ENCODE measurements around the gene APBA3. TPM values are rescaled to one million over a fixed set of nuclear protein-coding genes. Genes with fewer than 3 reads are reported as not detected.

APBA3 gene
- total and polyA plus RNA-seq, 9 of the 15 experiments (the other 6 are each of a cell fraction or from before 2014, with no cell fraction given), result 0.10 to 29.5 (median 11.5) TPM

- TF ChIP-seq ZNF592 (IDR thresholded peaks at IDR 0.05), result peak; percentile 68
- TF ChIP-seq JUNB (CRISPR knock-in tag; conservative IDR thresholded peaks at IDR 0.05), result no peak
- no peak; the same call in 1 of the 2 replicates for TF ChIP-seq E2F5 (CRISPR knock-in tag; IDR thresholded peaks at IDR 0.05)
- TF ChIP-seq ZNF785 (CRISPR knock-in tag; IDR thresholded peaks at IDR 0.05), result no peak
- peak; percentile 93 for TF ChIP-seq POLR2G (IDR thresholded peaks at IDR 0.05; ENCODE audit: low read depth, low read length)
- peak; percentile 80 for TF ChIP-seq CXXC5 (CRISPR knock-in tag; IDR thresholded peaks at IDR 0.05)
- no peak for TF ChIP-seq RBM14 (IDR thresholded peaks at IDR 0.05; ENCODE audit: borderline replicate concordance, insufficient read depth, low read depth, low read length)
- TF ChIP-seq PHB2 (IDR thresholded peaks at IDR 0.05; ENCODE audit: low read depth), result no peak
- TF ChIP-seq CREB1 (IDR thresholded peaks at IDR 0.05), result peak; percentile 95
- TF ChIP-seq CREB1 (CRISPR knock-in tag; IDR thresholded peaks at IDR 0.05), result peak; percentile 91
- TF ChIP-seq MAZ (CRISPR knock-in tag; conservative IDR thresholded peaks at IDR 0.05 in 1 of 2, IDR thresholded peaks at IDR 0.05 in 1 of 2), result peak; percentile 77 to 85; a peak in 2 of 4 replicates
- peak; percentile 69 for TF ChIP-seq TBP (optimal IDR thresholded peaks at IDR 0.05; ENCODE audit: low read depth, low read length)
- no peak for TF ChIP-seq CCNT2 (IDR thresholded peaks at IDR 0.05; ENCODE audit: borderline replicate concordance, extremely low read depth, insufficient read length, low read depth, low read length)
- TF ChIP-seq FOXJ2 (tag; IDR thresholded peaks at IDR 0.05), result peak; percentile 79
- peak; percentile 63; the same call in 1 of the 2 replicates for TF ChIP-seq STAT6 (CRISPR knock-in tag; IDR thresholded peaks at IDR 0.05)
- no peak for TF ChIP-seq ZNF217 (CRISPR knock-in tag; IDR thresholded peaks at IDR 0.05)
- peak; percentile 77; the same call in 1 of the 2 replicates for TF ChIP-seq ELF4 (CRISPR knock-in tag; IDR thresholded peaks at IDR 0.05)
- peak; percentile 35; the same call in 1 of the 2 replicates for TF ChIP-seq TRIM28 (IDR thresholded peaks at IDR 0.05)
- TF ChIP-seq BRD9 (IDR thresholded peaks at IDR 0.05; ENCODE audit: low read depth, partially characterized antibody), result no peak
- no peak for TF ChIP-seq ZNF586 (CRISPR knock-in tag; conservative IDR thresholded peaks at IDR 0.05)
Measured at GRCh38 chr19:3762501-3763459, 1.3 kb upstream of the APBA3 start, which contains the start of gene MRPL54 (continued).
